Activated T-helper 17 cell treated with anti-CD3 and anti-CD28 coated beads, Interleukin-2, amount 50 U/mL, for 72 hours (primary cell): ENCODE data around the gene BAG3. TPM values are rescaled to one million over a fixed set of nuclear protein-coding genes. Genes with fewer than 3 reads are reported as not detected.

Experiments used
- total RNA-seq, 2 donors: library from RNA; stranded (reverse); gene quantifications; one replicate each; pipeline ENCODE4 v1.2.3, GENCODE V29; 2022

Gene BAG3
- total RNA-seq, 2 donors from 2014 or later = 24.7 to 26.6 TPM

Other genes with a start within 250 kb of the BAG3 start
- gene RGS10, start 108.7 kb upstream of the BAG3 start, total RNA-seq = 10 to 100 TPM; 85.2 to 87.7 TPM
- gene TIAL1, start 54.4 kb upstream of the BAG3 start, total RNA-seq = 100 to 1,000 TPM; 195 to 202 TPM
- gene INPP5F, start 74.7 kb downstream of the BAG3 start, total RNA-seq = 10 to 100 TPM; 12.4 to 26.3 TPM
- gene MCMBP, start 221.5 kb downstream of the BAG3 start, total RNA-seq = 10 to 100 TPM; 61.2 to 98.8 TPM
- gene SEC23IP, start 241.3 kb downstream of the BAG3 start, total RNA-seq = 10 to 100 TPM; 53.9 to 97.4 TPM